Gastrocnemius medialis (tissue), 4 donors: ENCODE results near the gene SERAC1. TPM values are rescaled to one million over a fixed set of nuclear protein-coding genes. Genes with fewer than 3 reads are reported as not detected.

Experiments
- ATAC-seq, 2 donors: fragments of 150-250 bp; one replicate each; pipeline ENCODE4 v1.9.1; 2016
- DNase-seq, 2 donors: peaks; one replicate each; pipeline ENCODE4 v3.0.0-alpha.2; 2019
- H3K27ac ChIP-seq, 4 donors: fragments of 200-600 bp; sonication (generic); 1 replicate in 1 of 4; 2 replicates in 3 of 4; pipeline ENCODE4 v1.5.1; 2016 to 2018; ENCODE audit warnings: mild to moderate bottlenecking in 2 of 4, moderate library complexity in 1 of 4
- H3K27me3 ChIP-seq, 3 donors: fragments of 200-600 bp; sonication (generic) in 2 of 3; 1 replicate in 1 of 3; 2 replicates in 2 of 3; pipeline versions ENCODE4 v1.5.1 to v1.6.0; 2016 to 2019; ENCODE audit warnings: mild to moderate bottlenecking in 1 of 3, moderate library complexity in 1 of 3
- H3K36me3 ChIP-seq, 2 donors: fragments of 200-600 bp; sonication (generic) in 1 of 2; one replicate each; pipeline ENCODE4 v1.5.1; 2017 to 2018
- H3K4me1 ChIP-seq, 2 donors: fragments of 200-600 bp; sonication (generic) in 1 of 2; one replicate each; pipeline ENCODE4 v1.5.1; 2016 to 2017; ENCODE audit warnings: mild to moderate bottlenecking in 2 of 2
- H3K4me3 ChIP-seq, 4 donors: fragments of 200-600 bp; sonication (generic) in 3 of 4; 1 replicate in 1 of 4; 2 replicates in 3 of 4; pipeline ENCODE4 v1.5.1; 2016 to 2019; ENCODE audit warnings: mild to moderate bottlenecking in 2 of 4
- H3K9me3 ChIP-seq, 3 donors: fragments of 200-600 bp; sonication (generic) in 2 of 3; 1 replicate in 1 of 3; 2 replicates in 2 of 3; pipeline ENCODE4 v1.5.1; 2016 to 2019
- POLR2A ChIP-seq, 2 donors: fragments of 450-650 bp; IDR thresholded peaks; one replicate each; pipeline ENCODE4 v1.6.1; 2017; ENCODE audit warnings: antibody characterized with exemption in 2 of 2, mild to moderate bottlenecking in 2 of 2, moderate library complexity in 2 of 2
- in situ Hi-C, 4 donors: fragments of 200-750 bp; cut with MboI; loops; one replicate each; pipeline versions ENCODE4 v1.15.0 to v1.8.0; 2017; ENCODE audit warnings: low sequenced_read_pairs in 4 of 4
- intact Hi-C: fragments of 100-400 bp; cut with DNase I; formaldehyde crosslinking; loops from one replicate; pipeline ENCODE4 v1.15.1; 2023; ENCODE audit warnings: low total_unique reads
- total RNA-seq, 4 donors: library from RNA; depleted of rRNA; stranded (reverse); fragments of >200 nt; gene quantifications; one replicate each; pipeline versions ENCODE4 v1.1.0 to v1.2.3, GENCODE V29; 2016
- TF ChIP-seq, protein P1 (sequence below), 5 experiments: fragments of 450-650 bp in 3 of 5; fragments of 200-600 bp in 2 of 5; sonication (generic) in 2 of 5; IDR thresholded peaks in 4 of 5; conservative IDR thresholded peaks in 1 of 5; 1 replicate in 4 of 5; 2 replicates in 1 of 5; pipeline ENCODE4 v1.5.1; 2016 to 2019; ENCODE audit warnings: antibody characterized with exemption in 5 of 5, mild to moderate bottlenecking in 3 of 5, moderate library complexity in 3 of 5

The SERAC1 gene
- total RNA-seq, 4 donors from 2014 or later: 8.1 to 15.5 (median 11.5) TPM

DNA sequence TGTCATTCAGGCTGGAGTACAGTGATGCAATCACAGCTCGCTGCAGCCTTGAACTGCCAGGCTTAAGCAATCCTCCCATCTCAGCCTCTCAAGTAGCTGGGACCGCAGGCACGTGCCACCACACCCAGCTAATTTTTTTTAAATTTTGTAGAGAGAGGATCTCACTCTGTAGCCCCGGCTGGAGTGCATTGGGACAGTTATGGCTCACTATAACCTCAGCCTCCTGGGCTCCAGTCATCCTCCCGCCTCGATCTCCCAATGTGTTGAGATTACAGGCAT is 86.5 kb downstream of the SERAC1 start:
- peaks cover 0 to 37% of the 10 kb centered on the region in 2 donors for H3K36me3 ChIP-seq

GRCh38 chr6:158080849-158081656 is 87.0 kb downstream of the SERAC1 start:
- Histone ChIP-seq H3K4me3 (no peak overlapping the region), H3K4me1 (no peaks in the 10 kb centered on the region), H3K9me3 (no peaks in the 10 kb centered on the region), H3K36me3 (peaks cover 0 to 39% of the 10 kb centered on the region in 2 donors), H3K27ac (no peak overlapping the region), H3K27me3 (no peaks in the 10 kb centered on the region)
- in situ Hi-C loops (loop anchor here in 1 of 4 donors (10.0 kb wide), 1 partner anchor 106 kb away; no protein-coding TSS in a partner anchor), intact Hi-C loops (no loop called here)
- TF ChIP-seq, protein P1, sequence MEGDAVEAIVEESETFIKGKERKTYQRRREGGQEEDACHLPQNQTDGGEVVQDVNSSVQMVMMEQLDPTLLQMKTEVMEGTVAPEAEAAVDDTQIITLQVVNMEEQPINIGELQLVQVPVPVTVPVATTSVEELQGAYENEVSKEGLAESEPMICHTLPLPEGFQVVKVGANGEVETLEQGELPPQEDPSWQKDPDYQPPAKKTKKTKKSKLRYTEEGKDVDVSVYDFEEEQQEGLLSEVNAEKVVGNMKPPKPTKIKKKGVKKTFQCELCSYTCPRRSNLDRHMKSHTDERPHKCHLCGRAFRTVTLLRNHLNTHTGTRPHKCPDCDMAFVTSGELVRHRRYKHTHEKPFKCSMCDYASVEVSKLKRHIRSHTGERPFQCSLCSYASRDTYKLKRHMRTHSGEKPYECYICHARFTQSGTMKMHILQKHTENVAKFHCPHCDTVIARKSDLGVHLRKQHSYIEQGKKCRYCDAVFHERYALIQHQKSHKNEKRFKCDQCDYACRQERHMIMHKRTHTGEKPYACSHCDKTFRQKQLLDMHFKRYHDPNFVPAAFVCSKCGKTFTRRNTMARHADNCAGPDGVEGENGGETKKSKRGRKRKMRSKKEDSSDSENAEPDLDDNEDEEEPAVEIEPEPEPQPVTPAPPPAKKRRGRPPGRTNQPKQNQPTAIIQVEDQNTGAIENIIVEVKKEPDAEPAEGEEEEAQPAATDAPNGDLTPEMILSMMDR (IDR thresholded peaks at IDR 0.05 in 4 of 5, conservative IDR thresholded peaks at IDR 0.05 in 1 of 5): no peak
- no peak for TF ChIP-seq POLR2A (IDR thresholded peaks at IDR 0.05)
- DNase-seq (no peak), ATAC-seq (no peak)

More for the DNA sequence above, 86.5 kb downstream of the SERAC1 start:
- H3K27ac ChIP-seq: no peak overlapping the region
- DNase-seq: no peak
- intact Hi-C loops: no loop called here
- in situ Hi-C loops: loop anchor here in 1 of 4 donors (10.0 kb wide), 1 partner anchor 107 kb away; no protein-coding TSS in a partner anchor
- TF ChIP-seq, protein P1 (IDR thresholded peaks at IDR 0.05 in 4 of 5, conservative IDR thresholded peaks at IDR 0.05 in 1 of 5): no peak
- no peak for TF ChIP-seq POLR2A (IDR thresholded peaks at IDR 0.05)
- no peaks in the 10 kb centered on the region for H3K4me1 ChIP-seq
- H3K4me3 ChIP-seq: no peak overlapping the region
- H3K9me3 ChIP-seq: no peaks in the 10 kb centered on the region
- H3K27me3 ChIP-seq: no peaks in the 10 kb centered on the region
- no peak for ATAC-seq

GRCh38 chr6:158078320-158078719 is 89.7 kb downstream of the SERAC1 start:
- DNase-seq (no peak), ATAC-seq (no peak)
- no peak for TF ChIP-seq POLR2A (IDR thresholded peaks at IDR 0.05)
- TF ChIP-seq, protein P1 (IDR thresholded peaks at IDR 0.05 in 4 of 5, conservative IDR thresholded peaks at IDR 0.05 in 1 of 5): no peak
- H3K27ac ChIP-seq: no peak overlapping the region
- H3K9me3 ChIP-seq: no peaks in the 10 kb centered on the region
- peaks cover 0 to 19% of the 10 kb centered on the region in 2 donors for H3K36me3 ChIP-seq
- H3K4me3 ChIP-seq: no peak overlapping the region
- in situ Hi-C loops (loop anchor here in 1 of 4 donors (10.0 kb wide), 1 partner anchor 104 kb away; no protein-coding TSS in a partner anchor), intact Hi-C loops (no loop called here)
- H3K27me3 ChIP-seq: no peaks in the 10 kb centered on the region
- H3K4me1 ChIP-seq: no peaks in the 10 kb centered on the region

- in situ Hi-C loops (loop anchor here in 1 of 4 donors (10.0 kb wide), 1 partner anchor 103 kb away; no protein-coding TSS in a partner anchor), intact Hi-C loops (no loop called here)
- Histone ChIP-seq H3K4me1 (no peaks in the 10 kb centered on the region), H3K27ac (no peak overlapping the region), H3K27me3 (no peaks in the 10 kb centered on the region), H3K36me3 (peaks cover 0 to 19% of the 10 kb centered on the region in 2 donors), H3K9me3 (no peaks in the 10 kb centered on the region), H3K4me3 (no peak overlapping the region)
- TF ChIP-seq, protein P1 (IDR thresholded peaks at IDR 0.05 in 4 of 5, conservative IDR thresholded peaks at IDR 0.05 in 1 of 5): no peak
- TF ChIP-seq POLR2A (IDR thresholded peaks at IDR 0.05): no peak
- ATAC-seq (no peak), DNase-seq (no peak)
Measured at GRCh38 chr6:158077676-158078075, 90.4 kb downstream of the SERAC1 start.
